ENCODE results near the gene MPIG6B. TPM values are rescaled to one million over a fixed set of nuclear protein-coding genes. Genes with fewer than 3 reads are reported as not detected.

MPIG6B gene
- total RNA-seq, 1 experiment from 2014 or later: not detected

- no peak overlapping the region for H3K4me3 ChIP-seq
- H3K9me3 ChIP-seq (replicated peaks): no peaks in the 10 kb centered on the region
- no peaks in the 10 kb centered on the region for H3K4me1 ChIP-seq (replicated peaks)
- H3K36me3 ChIP-seq: no peaks in the 10 kb centered on the region; the same call in 1 of the 2 replicates
- DNase-seq (ENCODE audit: low read depth in 1 of 2, low spot score in 2 of 2): no peak
- no peak overlapping the region for H3K27ac ChIP-seq
- no peaks in the 10 kb centered on the region for H3K27me3 ChIP-seq (replicated peaks)
Measured at GRCh38 chr6:31720196-31720770, 2.9 kb upstream of the MPIG6B start.

- Histone ChIP-seq H3K4me3 (no peak within 1 kb of the TSS), H3K9me3 (replicated peaks) (no peaks in the 10 kb centered on the region), H3K27ac (no peak within 1 kb of the TSS), H3K36me3 (peaks cover 5% of the 10 kb centered on the region), H3K27me3 (replicated peaks) (no peaks in the 10 kb centered on the region), H3K4me1 (replicated peaks) (no peaks in the 10 kb centered on the region)
- no peak for DNase-seq (ENCODE audit: low read depth in 1 of 2, low spot score in 2 of 2)
Measured at GRCh38 chr6:31721351-31722020, 1.7 kb upstream of the MPIG6B start, which contains the start of gene LY6G6C. TSS of gene LY6G6C (minus strand) at chr6:31721746. CDS start at chr6:31721679, 67 bp downstream.

GRCh38 chr6:31722173-31722572 is 1.0 kb upstream of the MPIG6B start:
- Histone ChIP-seq H3K27me3 (replicated peaks) (no peaks in the 10 kb centered on the region), H3K4me1 (replicated peaks) (no peaks in the 10 kb centered on the region), H3K27ac (no peak overlapping the region), H3K36me3 (peaks cover 11% of the 10 kb centered on the region), H3K4me3 (no peak overlapping the region), H3K9me3 (replicated peaks) (no peaks in the 10 kb centered on the region)
- no peak for DNase-seq (ENCODE audit: low read depth in 1 of 2, low spot score in 2 of 2)

GRCh38 chr6:31723980-31724691 is 963 bp downstream of the MPIG6B start:
- H3K36me3 ChIP-seq: peaks cover 28% of the 10 kb centered on the region
- H3K4me1 ChIP-seq (replicated peaks): peaks cover 6% of the 10 kb centered on the region
- H3K27ac ChIP-seq: no peak overlapping the region
- DNase-seq (ENCODE audit: low read depth in 1 of 2, low spot score in 2 of 2): no peak
- no peak overlapping the region for H3K4me3 ChIP-seq
- no peaks in the 10 kb centered on the region for H3K9me3 ChIP-seq (replicated peaks)
- no peaks in the 10 kb centered on the region for H3K27me3 ChIP-seq (replicated peaks)

GRCh38 chr6:31725502-31726350 is 2.6 kb downstream of the MPIG6B start:
- no peak for DNase-seq (ENCODE audit: low read depth in 1 of 2, low spot score in 2 of 2)
- no peaks in the 10 kb centered on the region for H3K27me3 ChIP-seq (replicated peaks)
- H3K9me3 ChIP-seq (replicated peaks): peaks cover 3% of the 10 kb centered on the region
- no peak overlapping the region for H3K27ac ChIP-seq
- H3K36me3 ChIP-seq: peaks cover 39% of the 10 kb centered on the region
- H3K4me1 ChIP-seq (replicated peaks): peaks cover 18% of the 10 kb centered on the region
- H3K4me3 ChIP-seq: no peak overlapping the region

GRCh38 chr6:31727034-31727716 is 4.0 kb downstream of the MPIG6B start:
- H3K4me3 ChIP-seq: no peak overlapping the region
- DNase-seq (ENCODE audit: low read depth in 1 of 2, low spot score in 2 of 2): no peak
- H3K36me3 ChIP-seq: peaks cover 53% of the 10 kb centered on the region
- peaks cover 19% of the 10 kb centered on the region for H3K4me1 ChIP-seq (replicated peaks)
- peaks cover 3% of the 10 kb centered on the region for H3K9me3 ChIP-seq (replicated peaks)
- H3K27ac ChIP-seq: no peak overlapping the region
- no peaks in the 10 kb centered on the region for H3K27me3 ChIP-seq (replicated peaks)

GRCh38 chr6:31727717-31728671 is 4.8 kb downstream of the MPIG6B start:
- Histone ChIP-seq H3K9me3 (replicated peaks) (peaks cover 3% of the 10 kb centered on the region), H3K4me3 (no peak overlapping the region), H3K4me1 (replicated peaks) (peaks cover 19% of the 10 kb centered on the region), H3K27ac (no peak overlapping the region), H3K36me3 (peaks cover 62% of the 10 kb centered on the region), H3K27me3 (replicated peaks) (no peaks in the 10 kb centered on the region)
- DNase-seq (ENCODE audit: low read depth in 1 of 2, low spot score in 2 of 2): no peak

- H3K27ac ChIP-seq: peak within 1 kb of the TSS; percentile 76
- H3K27me3 ChIP-seq (replicated peaks): no peaks in the 10 kb centered on the region
- peaks cover 24% of the 10 kb centered on the region for H3K4me1 ChIP-seq (replicated peaks)
- DNase-seq (ENCODE audit: low read depth in 1 of 2, low spot score in 2 of 2): no peak
- H3K4me3 ChIP-seq: peak within 1 kb of the TSS; percentile 58
- H3K9me3 ChIP-seq (replicated peaks): peaks cover 3% of the 10 kb centered on the region
- peaks cover 71% of the 10 kb centered on the region for H3K36me3 ChIP-seq
Measured at GRCh38 chr6:31728767-31729514, 5.8 kb downstream of the MPIG6B start, which contains the start of gene DDAH2. TSS of gene DDAH2 (minus strand) at chr6:31729299. CDS start at chr6:31729161, 138 bp downstream.

GRCh38 chr6:31729515-31729978 is 6.4 kb downstream of the MPIG6B start:
- H3K4me3 ChIP-seq: peak overlapping the region; percentile 58
- no peaks in the 10 kb centered on the region for H3K27me3 ChIP-seq (replicated peaks)
- peaks cover 3% of the 10 kb centered on the region for H3K9me3 ChIP-seq (replicated peaks)
- DNase-seq (ENCODE audit: low read depth in 1 of 2, low spot score in 2 of 2): peak; percentile 94 to 98
- H3K4me1 ChIP-seq (replicated peaks): peaks cover 30% of the 10 kb centered on the region
- peaks cover 77% of the 10 kb centered on the region for H3K36me3 ChIP-seq
- peak overlapping the region; percentile 76 for H3K27ac ChIP-seq

GRCh38 chr6:31729979-31730630 is 6.9 kb downstream of the MPIG6B start:
- Histone ChIP-seq H3K4me1 (replicated peaks) (peaks cover 31% of the 10 kb centered on the region), H3K4me3 (peak overlapping the region; percentile 58), H3K9me3 (replicated peaks) (peaks cover 3% of the 10 kb centered on the region), H3K36me3 (peaks cover 83% of the 10 kb centered on the region), H3K27ac (peak overlapping the region; percentile 76), H3K27me3 (replicated peaks) (no peaks in the 10 kb centered on the region)
- peak; percentile 94 to 95 for DNase-seq (ENCODE audit: low read depth in 1 of 2, low spot score in 2 of 2)

GRCh38 chr6:31730631-31731086 is 7.5 kb downstream of the MPIG6B start:
- H3K4me1 ChIP-seq (replicated peaks): peaks cover 31% of the 10 kb centered on the region
- no peaks in the 10 kb centered on the region for H3K27me3 ChIP-seq (replicated peaks)
- peak overlapping the region; percentile 58; the same call in 1 of the 2 replicates for H3K4me3 ChIP-seq
- H3K9me3 ChIP-seq (replicated peaks): peaks cover 3% of the 10 kb centered on the region
- 0 out of 2 replicates have a peak overlapping the region, but pooled peaks have one; percentile 5 for H3K27ac ChIP-seq
- peak in 1 of 2 experiments; percentile 22 for DNase-seq (ENCODE audit: low read depth in 1 of 2, low spot score in 2 of 2)
- H3K36me3 ChIP-seq: peaks cover 88% of the 10 kb centered on the region

Measured in SJSA1 (cell line).